Measurements from ENCODE around the gene BTBD16. TPM values are rescaled to one million over a fixed set of nuclear protein-coding genes. Genes with fewer than 3 reads are reported as not detected.

The BTBD16 gene
- total RNA-seq, 2 experiments from 2014 or later = not detected

GRCh38 chr10:122246830-122247520, 24.1 kb upstream of the BTBD16 start:
- TF ChIP-seq CTCF (IDR thresholded peaks at IDR 0.05) = no peak
- intact Hi-C loops (cut with micrococcal nuclease) = no loop called here
- ChIA-PET CTCF (interaction anchor here (1.1 kb wide), 1 partner anchor 21 kb away, joined by 4 read pairs; no protein-coding TSS in a partner anchor), POLR2A (interaction anchor here (1.1 kb wide), 1 partner anchor 20 kb away, joined by 3 read pairs; no protein-coding TSS in a partner anchor)
- H3K4me3 Mint-ChIP-seq = no peak overlapping the region
- H3K9me3 Mint-ChIP-seq = no peaks in the 10 kb centered on the region
- ATAC-seq = no peak
- H3K27me3 Mint-ChIP-seq = no peaks in the 10 kb centered on the region
- no peak overlapping the region for H3K27ac Mint-ChIP-seq
- H3K4me1 Mint-ChIP-seq (ENCODE audit: low read depth) = no peaks in the 10 kb centered on the region
- no peak for DNase-seq
- no peaks in the 10 kb centered on the region for H3K36me3 Mint-ChIP-seq (ENCODE audit: low read depth)

GRCh38 chr10:122248356-122249302, 22.5 kb upstream of the BTBD16 start:
- DNase-seq = no peak
- no peak for ATAC-seq
- Mint-ChIP-seq H3K27me3 (no peaks in the 10 kb centered on the region), H3K9me3 (no peaks in the 10 kb centered on the region), H3K4me1 (ENCODE audit: low read depth) (no peaks in the 10 kb centered on the region), H3K4me3 (no peak overlapping the region), H3K27ac (no peak overlapping the region), H3K36me3 (ENCODE audit: low read depth) (no peaks in the 10 kb centered on the region)
- POLR2A ChIA-PET = no interaction called here
- CTCF ChIA-PET = interaction anchor here (1.1 kb wide), 1 partner anchor 20 kb away, joined by 4 read pairs; no protein-coding TSS in a partner anchor
- no peak for TF ChIP-seq CTCF (IDR thresholded peaks at IDR 0.05)
- intact Hi-C loops (cut with micrococcal nuclease) = no loop called here

GRCh38 chr10:122249303-122249850, 21.7 kb upstream of the BTBD16 start:
- DNase-seq (no peak), ATAC-seq (no peak)
- Mint-ChIP-seq H3K9me3 (no peaks in the 10 kb centered on the region), H3K27me3 (no peaks in the 10 kb centered on the region), H3K27ac (no peak overlapping the region), H3K4me3 (no peak overlapping the region), H3K4me1 (ENCODE audit: low read depth) (no peaks in the 10 kb centered on the region), H3K36me3 (ENCODE audit: low read depth) (no peaks in the 10 kb centered on the region)
- TF ChIP-seq CTCF (IDR thresholded peaks at IDR 0.05) = no peak
- ChIA-PET POLR2A (no interaction called here), CTCF (no interaction called here)
- intact Hi-C loops (cut with micrococcal nuclease) = no loop called here

- no peaks in the 10 kb centered on the region for H3K4me1 Mint-ChIP-seq (ENCODE audit: low read depth)
Measured at GRCh38 chr10:122249991-122250750, 20.9 kb upstream of the BTBD16 start.

More at GRCh38 chr10:122249991-122250750, 20.9 kb upstream of the BTBD16 start:
- ATAC-seq (no peak), DNase-seq (no peak)
- ChIA-PET POLR2A (no interaction called here), CTCF (no interaction called here)
- H3K27me3 Mint-ChIP-seq = no peaks in the 10 kb centered on the region
- H3K4me3 Mint-ChIP-seq = no peak overlapping the region
- no peak overlapping the region for H3K27ac Mint-ChIP-seq
- no peaks in the 10 kb centered on the region for H3K9me3 Mint-ChIP-seq
- intact Hi-C loops (cut with micrococcal nuclease) = no loop called here
- no peak for TF ChIP-seq CTCF (IDR thresholded peaks at IDR 0.05)
- no peaks in the 10 kb centered on the region for H3K36me3 Mint-ChIP-seq (ENCODE audit: low read depth)

All from activated CD8-positive, alpha-beta T cell treated with anti-CD3 and anti-CD28 coated beads for 36 hours (primary cell).